ENCODE measurements around the gene RARA. TPM values are rescaled to one million over a fixed set of nuclear protein-coding genes. Genes with fewer than 3 reads are reported as not detected.

Gene RARA
- polyA plus RNA-seq, 1 experiment: 6.5 TPM

DNA sequence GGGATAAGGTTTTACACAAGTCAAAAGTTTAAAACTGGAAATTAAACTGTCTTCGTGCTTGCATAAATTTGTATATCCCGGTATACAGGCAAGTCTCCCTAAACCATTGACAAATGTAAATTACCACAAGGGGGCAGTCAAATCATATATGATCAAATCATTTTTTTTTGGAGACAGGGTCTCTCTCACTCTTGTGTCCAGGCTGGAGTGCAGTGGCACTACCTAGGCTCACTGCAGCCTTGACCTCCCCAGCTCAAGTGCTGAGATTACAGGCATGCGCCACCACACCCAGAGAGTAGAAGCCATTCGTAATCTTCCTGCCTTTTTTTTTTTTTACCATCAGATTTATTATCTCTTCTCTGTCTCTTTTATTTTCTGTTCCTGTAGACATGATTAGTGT, 90.2 kb downstream of the RARA start:
- Histone ChIP-seq H3K27me3 (ENCODE audit: control insufficient read depth, insufficient read depth, low read length) (no peaks in the 10 kb centered on the region), H3K36me3 (ENCODE audit: control insufficient read depth, insufficient read depth, low read length) (no peaks in the 10 kb centered on the region; the same call in 1 of the 2 replicates), H3K4me3 (ENCODE audit: low read depth, low read length) (no peak overlapping the region)
- TF ChIP-seq, protein P1, sequence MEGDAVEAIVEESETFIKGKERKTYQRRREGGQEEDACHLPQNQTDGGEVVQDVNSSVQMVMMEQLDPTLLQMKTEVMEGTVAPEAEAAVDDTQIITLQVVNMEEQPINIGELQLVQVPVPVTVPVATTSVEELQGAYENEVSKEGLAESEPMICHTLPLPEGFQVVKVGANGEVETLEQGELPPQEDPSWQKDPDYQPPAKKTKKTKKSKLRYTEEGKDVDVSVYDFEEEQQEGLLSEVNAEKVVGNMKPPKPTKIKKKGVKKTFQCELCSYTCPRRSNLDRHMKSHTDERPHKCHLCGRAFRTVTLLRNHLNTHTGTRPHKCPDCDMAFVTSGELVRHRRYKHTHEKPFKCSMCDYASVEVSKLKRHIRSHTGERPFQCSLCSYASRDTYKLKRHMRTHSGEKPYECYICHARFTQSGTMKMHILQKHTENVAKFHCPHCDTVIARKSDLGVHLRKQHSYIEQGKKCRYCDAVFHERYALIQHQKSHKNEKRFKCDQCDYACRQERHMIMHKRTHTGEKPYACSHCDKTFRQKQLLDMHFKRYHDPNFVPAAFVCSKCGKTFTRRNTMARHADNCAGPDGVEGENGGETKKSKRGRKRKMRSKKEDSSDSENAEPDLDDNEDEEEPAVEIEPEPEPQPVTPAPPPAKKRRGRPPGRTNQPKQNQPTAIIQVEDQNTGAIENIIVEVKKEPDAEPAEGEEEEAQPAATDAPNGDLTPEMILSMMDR (IDR thresholded peaks at IDR 0.05; ENCODE audit: insufficient read depth, low read depth, low read length): peak; percentile 58
- DNase-seq (ENCODE audit: low read depth): peak; percentile 5
- ChIA-PET CTCF (interaction anchor here (0.7 to 4.5 kb wide), 6 partner anchors 10 to 160 kb away, joined by 4 to 17 read pairs (median 5); no protein-coding TSS in a partner anchor), POLR2A (no interaction called here)

DNA sequence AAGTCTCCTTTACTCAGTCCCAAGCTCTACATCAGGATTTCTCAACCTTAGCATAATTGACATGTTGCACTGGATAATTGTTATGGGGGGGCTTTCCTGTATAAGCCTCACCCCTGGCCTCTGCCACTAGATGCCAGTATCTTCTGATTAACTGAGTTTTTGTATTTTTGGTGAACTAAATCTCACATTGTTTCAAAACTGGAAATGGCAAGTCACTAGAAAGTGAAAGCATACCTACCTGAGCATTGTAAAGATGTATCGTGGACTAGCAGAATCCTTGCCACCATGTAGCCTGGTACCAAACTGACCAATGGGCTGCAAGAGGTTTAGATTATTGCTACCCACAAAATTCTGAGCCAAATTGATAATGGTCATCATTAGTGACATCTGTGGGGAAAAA, 93.7 kb downstream of the RARA start:
- DNase-seq (ENCODE audit: low read depth): no peak
- POLR2A ChIA-PET: no interaction called here
- no peaks in the 10 kb centered on the region; the same call in 1 of the 2 replicates for H3K36me3 ChIP-seq (ENCODE audit: control insufficient read depth, insufficient read depth, low read length)
- TF ChIP-seq, protein P1 (IDR thresholded peaks at IDR 0.05; ENCODE audit: insufficient read depth, low read depth, low read length): no peak
- no peak overlapping the region for H3K4me3 ChIP-seq (ENCODE audit: low read depth, low read length)
- CTCF ChIA-PET: interaction anchor here (0.6 to 4.5 kb wide), 8 partner anchors 9 to 176 kb away, joined by 3 to 20 read pairs (median 5); no protein-coding TSS in a partner anchor
- H3K27me3 ChIP-seq (ENCODE audit: control insufficient read depth, insufficient read depth, low read length): no peaks in the 10 kb centered on the region

DNA sequence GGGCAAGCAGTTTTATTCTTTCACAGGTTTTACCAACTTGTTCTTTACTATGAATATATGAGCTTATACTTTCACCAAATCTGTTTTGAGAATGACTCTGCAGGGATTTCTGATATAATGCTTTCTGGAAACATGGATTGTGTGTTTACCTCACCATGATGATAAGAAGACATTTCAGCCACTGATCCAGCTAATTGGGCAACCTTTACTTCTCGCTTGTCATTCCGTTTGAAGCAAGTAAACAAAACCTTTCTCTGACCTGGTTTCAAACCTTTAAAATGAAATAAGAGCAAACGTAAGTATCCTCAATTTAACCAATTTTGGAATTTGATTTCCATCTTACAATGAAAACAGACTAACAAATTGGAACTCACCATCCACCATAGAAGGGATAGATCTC, 95.0 kb downstream of the RARA start:
- H3K36me3 ChIP-seq (ENCODE audit: control insufficient read depth, insufficient read depth, low read length): no peaks in the 10 kb centered on the region; the same call in 1 of the 2 replicates
- TF ChIP-seq, protein P1 (IDR thresholded peaks at IDR 0.05; ENCODE audit: insufficient read depth, low read depth, low read length): no peak
- DNase-seq (ENCODE audit: low read depth): no peak
- POLR2A ChIA-PET: interaction anchor here (0.6 kb wide), 1 partner anchor 297 kb away, joined by 3 read pairs; no protein-coding TSS in a partner anchor
- CTCF ChIA-PET: interaction anchor here (1.0 to 1.1 kb wide), 2 partner anchors 11 kb away, joined by 3 to 4 read pairs; no protein-coding TSS in a partner anchor
- no peak overlapping the region for H3K4me3 ChIP-seq (ENCODE audit: low read depth, low read length)
- H3K27me3 ChIP-seq (ENCODE audit: control insufficient read depth, insufficient read depth, low read length): no peaks in the 10 kb centered on the region

Small RNA genes within 50 kb of the gene (small RNA-seq; reads per million reads assigned to genes)
- gene RF00019 (ENCODE audit: insufficient read length, low read depth, low replicate concordance) (not detected), gene RNA5SP441 (ENCODE audit: insufficient read length, low read depth, low replicate concordance) (not detected)

Other genes starting within 250 kb of the RARA start
- gene THRA, start 246.2 kb upstream of the RARA start, polyA plus RNA-seq (2011; rRNA removed): 32.1 and 43.3 TPM in 2 replicates
- gene NR1D1, start 208.6 kb upstream of the RARA start, polyA plus RNA-seq (2011; rRNA removed): 1.9 and 2.3 TPM in 2 replicates
- 36.7 and 69.0 TPM in 2 replicates for gene MSL1, start 187.2 kb upstream of the RARA start, polyA plus RNA-seq (2011; rRNA removed)
- 27.8 and 35.1 TPM in 2 replicates for gene CASC3, start 168.6 kb upstream of the RARA start, polyA plus RNA-seq (2011; rRNA removed)
- gene RAPGEFL1, start 131.7 kb upstream of the RARA start, polyA plus RNA-seq (2011; rRNA removed): 2.3 and 3.8 TPM in 2 replicates
- gene WIPF2, start 89.9 kb upstream of the RARA start, polyA plus RNA-seq (2011; rRNA removed): 7.9 and 8.1 TPM in 2 replicates
- 5.6 and 9.8 TPM in 2 replicates for gene CDC6, start 21.3 kb upstream of the RARA start, polyA plus RNA-seq (2011; rRNA removed)
- gene GJD3, start 55.6 kb downstream of the RARA start, polyA plus RNA-seq (2011; rRNA removed): 0.48 and 0.56 TPM in 2 replicates
- 31.8 and 69.6 TPM in 2 replicates for gene TOP2A, start 108.7 kb downstream of the RARA start, polyA plus RNA-seq (2011; rRNA removed)
- 816 and 1,200 TPM in 2 replicates for gene IGFBP4, start 134.3 kb downstream of the RARA start, polyA plus RNA-seq (2011; rRNA removed)
- 0.12 and 0.40 TPM in 2 replicates for gene TNS4, start 192.4 kb downstream of the RARA start, polyA plus RNA-seq (2011; rRNA removed)